Stomach (tissue), 9 donors: ENCODE measurements around the gene RRP36. TPM values are rescaled to one million over a fixed set of nuclear protein-coding genes. Genes with fewer than 3 reads are reported as not detected.

Experiments used
- DNase-seq, 2 donors: peaks; one replicate each; pipeline versions ENCODE4 v3.0.0 to v3.0.0-alpha.2; 2013 to 2019
- H3K27ac ChIP-seq, 5 donors: fragments of 200-600 bp in 4 of 5; sonication (generic) in 4 of 5; one replicate each; pipeline ENCODE4 v1.5.1; 2013 to 2019; ENCODE audit warnings: mild to moderate bottlenecking in 1 of 5, moderate library complexity in 1 of 5
- H3K27me3 ChIP-seq, 3 donors: fragments of 200-600 bp; sonication (generic); one replicate each; pipeline ENCODE4 v1.5.1; 2017 to 2019; ENCODE audit warnings: mixed run types in 1 of 3
- H3K36me3 ChIP-seq, 4 donors: fragments of 200-600 bp; sonication (generic); 1 replicate in 3 of 4; 2 replicates in 1 of 4; pipeline ENCODE4 v1.5.1; 2016 to 2019
- H3K4me1 ChIP-seq, 4 donors: fragments of 200-600 bp; sonication (generic); one replicate each; pipeline ENCODE4 v1.5.1; 2016 to 2019
- H3K4me3 ChIP-seq, 4 donors: fragments of 200-600 bp; sonication (generic) in 3 of 4; one replicate each; pipeline ENCODE4 v1.5.1; 2016 to 2019; ENCODE audit warnings: mild to moderate bottlenecking in 1 of 4
- H3K9me3 ChIP-seq, 4 donors: fragments of 200-600 bp; sonication (generic); one replicate each; pipeline ENCODE4 v1.5.1; 2016 to 2019
- EP300 ChIP-seq: sonication (generic); formaldehyde crosslinking; IDR thresholded peaks from one replicate; pipeline ENCODE4 v1.6.1; 2017; ENCODE audit warnings: antibody characterized with exemption
- POLR2A ChIP-seq, 4 donors: fragments of 450-650 bp; IDR thresholded peaks; one replicate each; pipeline ENCODE4 v1.6.1; 2016; ENCODE audit warnings: antibody characterized with exemption in 4 of 4, control low read depth in 2 of 4, mild to moderate bottlenecking in 1 of 4, moderate library complexity in 1 of 4
- POLR2AphosphoS5 ChIP-seq, 3 donors: sonication (generic); formaldehyde crosslinking; IDR thresholded peaks; one replicate each; pipeline ENCODE4 v1.6.1; 2016; ENCODE audit warnings: antibody characterized with exemption in 3 of 3
- WGBS, 5 donors: extraction: QIAGEN DNeasy Blood & Tissue Kit in 3 of 5; methylation state at CpG; one replicate each; pipeline versions ENCODE4 v1.1.5 to v1.1.7; 2013 to 2018; 5-methylcytosine and 5-hydroxymethylcytosine counted together
- intact Hi-C: fragments of 100-400 bp; cut with DNase I; formaldehyde crosslinking; loops from one replicate; pipeline ENCODE4 v1.15.1; 2023; ENCODE audit warnings: low total_unique reads
- polyA plus RNA-seq, 3 donors: library from polyadenylated mRNA; stranded (reverse); fragments of 200-250 nt; gene quantifications; one replicate each; pipeline ENCODE4 v1.2.3, GENCODE V29; 2013
- total RNA-seq, 5 donors: library from RNA; depleted of rRNA; stranded (reverse); fragments of >200 nt; gene quantifications; one replicate each; pipeline versions ENCODE4 v1.1.0 to v1.2.3, GENCODE V29; 2014 to 2016
- TF ChIP-seq, protein P1 (sequence below), 7 experiments: fragments of 450-650 bp in 4 of 7; fragments of 200-600 bp in 3 of 7; sonication (generic) in 3 of 7; IDR thresholded peaks; one replicate each; pipeline ENCODE4 v1.5.1; 2016 to 2019; ENCODE audit warnings: antibody characterized with exemption in 7 of 7, control low read depth in 2 of 7, mild to moderate bottlenecking in 1 of 7
- donor health status: healthy with polysubstance abuse.
- donor health status: Bipolar disorder and iron deficiency.
- donor health status: healthy.

RRP36 gene
- total and polyA plus RNA-seq, 8 donors: 3.5 to 61.1 (median 38.3) TPM

DNA sequence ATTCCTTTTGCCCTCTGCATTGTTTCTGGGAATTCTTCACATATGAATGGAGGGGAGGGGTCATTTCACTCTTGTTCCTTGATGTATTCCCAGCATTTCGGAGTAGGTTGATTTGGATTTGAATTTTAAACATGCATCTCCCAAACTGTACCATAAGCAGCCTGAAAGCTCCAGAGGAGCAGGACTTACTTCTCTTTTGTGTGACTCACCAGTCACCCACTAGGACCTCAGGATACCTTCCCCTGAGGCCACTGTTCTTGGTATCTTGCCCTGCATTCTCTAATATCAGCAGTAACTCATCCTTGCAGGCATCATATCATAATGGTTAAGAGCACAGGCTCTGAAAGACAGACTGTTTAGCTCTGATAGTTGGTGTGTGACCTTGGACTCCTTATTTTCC, 37.1 kb downstream of the RRP36 start:
- TF ChIP-seq POLR2AphosphoS5 (IDR thresholded peaks at IDR 0.05): no peak
- TF ChIP-seq, protein P1, sequence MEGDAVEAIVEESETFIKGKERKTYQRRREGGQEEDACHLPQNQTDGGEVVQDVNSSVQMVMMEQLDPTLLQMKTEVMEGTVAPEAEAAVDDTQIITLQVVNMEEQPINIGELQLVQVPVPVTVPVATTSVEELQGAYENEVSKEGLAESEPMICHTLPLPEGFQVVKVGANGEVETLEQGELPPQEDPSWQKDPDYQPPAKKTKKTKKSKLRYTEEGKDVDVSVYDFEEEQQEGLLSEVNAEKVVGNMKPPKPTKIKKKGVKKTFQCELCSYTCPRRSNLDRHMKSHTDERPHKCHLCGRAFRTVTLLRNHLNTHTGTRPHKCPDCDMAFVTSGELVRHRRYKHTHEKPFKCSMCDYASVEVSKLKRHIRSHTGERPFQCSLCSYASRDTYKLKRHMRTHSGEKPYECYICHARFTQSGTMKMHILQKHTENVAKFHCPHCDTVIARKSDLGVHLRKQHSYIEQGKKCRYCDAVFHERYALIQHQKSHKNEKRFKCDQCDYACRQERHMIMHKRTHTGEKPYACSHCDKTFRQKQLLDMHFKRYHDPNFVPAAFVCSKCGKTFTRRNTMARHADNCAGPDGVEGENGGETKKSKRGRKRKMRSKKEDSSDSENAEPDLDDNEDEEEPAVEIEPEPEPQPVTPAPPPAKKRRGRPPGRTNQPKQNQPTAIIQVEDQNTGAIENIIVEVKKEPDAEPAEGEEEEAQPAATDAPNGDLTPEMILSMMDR (IDR thresholded peaks at IDR 0.05): no peak
- TF ChIP-seq POLR2A (IDR thresholded peaks at IDR 0.05): no peak
- no peak for TF ChIP-seq EP300
- H3K36me3 ChIP-seq: peaks cover 8 to 43% (median 42%) of the 10 kb centered on the region in 4 donors
- peak overlapping the region in 3 of 5 donors; percentile 93 to 94 (median 93) for H3K27ac ChIP-seq
- no peak for DNase-seq
- H3K9me3 ChIP-seq: no peaks in the 10 kb centered on the region
- intact Hi-C loops: no loop called here
- peak overlapping the region; percentile 76 to 97 (median 90) for H3K4me3 ChIP-seq
- H3K4me1 ChIP-seq: peaks cover 32 to 56% (median 51%) of the 10 kb centered on the region in 4 donors
- WGBS, 5 donors: 62 to 88% (median 71%) methylated on average over 1 of the region's 1 CpG
- no peaks in the 10 kb centered on the region for H3K27me3 ChIP-seq

DNA sequence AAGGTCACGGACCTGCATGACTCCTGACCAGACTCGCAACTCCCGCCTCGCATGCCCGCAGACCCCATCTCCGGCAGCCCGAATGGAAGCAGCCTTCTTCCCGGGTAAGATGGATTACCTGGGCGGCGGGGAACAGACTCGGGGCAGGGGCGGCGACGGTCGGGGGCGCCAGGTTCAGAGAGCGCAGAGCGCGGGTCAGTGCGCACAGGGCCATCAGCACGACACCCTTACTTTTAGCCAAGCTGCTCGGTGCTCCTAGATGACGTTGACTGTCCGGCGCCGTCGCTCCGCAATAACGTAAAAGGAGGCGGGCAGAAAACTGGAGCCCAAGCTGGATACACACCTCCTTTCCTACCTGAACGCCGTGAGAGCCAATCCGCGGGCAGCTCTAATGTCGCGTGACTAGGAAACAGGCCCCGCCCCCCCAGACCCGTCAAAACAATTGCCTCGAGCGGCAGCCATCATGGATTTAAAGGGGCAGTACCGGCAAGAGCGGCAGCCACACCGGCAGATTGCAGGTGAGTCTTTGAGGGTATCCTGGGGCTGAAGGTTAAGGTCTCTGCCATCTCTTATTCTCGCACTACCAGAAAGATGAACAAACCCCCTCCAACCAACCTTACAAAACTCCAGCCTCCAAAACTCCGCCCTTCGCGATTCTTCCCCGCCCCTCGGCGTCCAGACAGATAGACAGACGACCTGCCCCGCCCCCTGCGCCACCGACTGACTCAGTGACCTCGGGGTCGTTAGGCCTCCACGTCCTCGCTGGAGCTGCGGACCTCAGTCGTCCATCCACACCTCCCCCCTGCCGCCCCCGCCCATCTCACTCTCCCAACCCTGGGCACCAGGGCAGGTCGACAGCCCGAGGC, 38.0 kb downstream of the RRP36 start, which contains the start of the genes KLC4 and MRPL2:
Gene KLC4 (plus strand): TSS at position 464 of the 866 bp plus-strand sequence. CDS start 1,705 bp downstream, outside the sequence.
Gene MRPL2 (minus strand): TSS at position 267 of the 866 bp plus-strand sequence. CDS start 53 bp downstream, at position 214.
- Histone ChIP-seq H3K27me3 (no peaks in the 10 kb centered on the region), H3K4me1 (peaks cover 28 to 51% (median 46%) of the 10 kb centered on the region in 4 donors), H3K27ac (peak within 1 kb of the TSS; percentile 90 to 94 (median 93)), H3K9me3 (no peaks in the 10 kb centered on the region), H3K4me3 (peak within 1 kb of the TSS; percentile 76 to 97 (median 90)), H3K36me3 (peaks cover 8 to 52% (median 50%) of the 10 kb centered on the region in 4 donors)
- peak; percentile 98 to 99 for DNase-seq
- intact Hi-C loops: no loop called here
- peak; percentile 75 to 96 (median 93) for TF ChIP-seq POLR2AphosphoS5 (IDR thresholded peaks at IDR 0.05)
- no peak for TF ChIP-seq EP300
- peak in 2 of 4 donors; percentile 36 to 79 for TF ChIP-seq POLR2A (IDR thresholded peaks at IDR 0.05)
- WGBS, 5 donors: 0 to 1% (median 0%) methylated on average over 36 to 64 of the region's 64 CpGs

DNA sequence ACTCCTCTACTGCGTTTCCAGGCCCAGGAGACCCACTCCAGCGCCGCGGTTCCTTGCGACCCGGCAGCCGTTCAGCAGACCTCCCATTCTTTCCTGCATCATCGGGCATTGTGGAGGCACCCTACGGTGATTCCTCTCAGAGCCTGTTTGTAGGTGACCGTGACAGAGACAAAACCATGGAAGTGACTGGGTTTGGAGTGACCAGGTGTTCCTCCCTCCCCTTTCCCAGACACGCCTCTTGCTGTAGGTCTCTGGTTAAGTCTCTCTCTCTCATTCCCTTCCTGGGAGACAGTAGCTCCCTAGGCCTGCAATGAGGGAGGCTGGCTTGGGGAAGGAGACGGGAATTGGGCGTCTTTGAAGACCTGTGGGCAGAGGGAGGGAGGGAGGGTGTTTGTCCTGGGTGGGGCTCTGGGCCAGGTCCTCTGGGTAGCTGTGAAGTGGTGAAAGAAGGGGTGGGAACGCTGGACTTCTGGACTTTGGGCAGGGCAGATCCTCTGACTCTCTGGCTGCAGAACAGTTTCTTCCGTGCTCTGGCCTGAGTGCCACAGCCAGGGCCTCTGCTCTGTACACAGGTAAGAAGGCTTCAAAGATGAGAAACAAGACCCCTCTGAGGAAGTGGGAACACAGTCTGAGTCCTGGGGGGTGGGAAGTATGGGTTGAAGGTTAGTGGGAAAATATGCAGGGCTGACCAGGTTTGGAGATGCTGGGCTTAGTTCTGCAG, 38.8 kb downstream of the RRP36 start:
- Histone ChIP-seq H3K36me3 (peaks cover 11 to 54% (median 53%) of the 10 kb centered on the region in 4 donors), H3K4me3 (peak overlapping the region; percentile 76 to 97 (median 90)), H3K9me3 (no peaks in the 10 kb centered on the region), H3K4me1 (peaks cover 26 to 47% (median 43%) of the 10 kb centered on the region in 4 donors), H3K27me3 (no peaks in the 10 kb centered on the region), H3K27ac (peak overlapping the region; percentile 90 to 94 (median 93))
- no peak for TF ChIP-seq POLR2A (IDR thresholded peaks at IDR 0.05)
- peak in 2 of 3 donors; percentile 5 to 52 for TF ChIP-seq POLR2AphosphoS5 (IDR thresholded peaks at IDR 0.05)
- WGBS, 5 donors: 3 to 9% (median 6%) methylated on average over 15 of the region's 15 CpGs
- peak; percentile 78 to 79 for DNase-seq
- intact Hi-C loops: no loop called here

DNA sequence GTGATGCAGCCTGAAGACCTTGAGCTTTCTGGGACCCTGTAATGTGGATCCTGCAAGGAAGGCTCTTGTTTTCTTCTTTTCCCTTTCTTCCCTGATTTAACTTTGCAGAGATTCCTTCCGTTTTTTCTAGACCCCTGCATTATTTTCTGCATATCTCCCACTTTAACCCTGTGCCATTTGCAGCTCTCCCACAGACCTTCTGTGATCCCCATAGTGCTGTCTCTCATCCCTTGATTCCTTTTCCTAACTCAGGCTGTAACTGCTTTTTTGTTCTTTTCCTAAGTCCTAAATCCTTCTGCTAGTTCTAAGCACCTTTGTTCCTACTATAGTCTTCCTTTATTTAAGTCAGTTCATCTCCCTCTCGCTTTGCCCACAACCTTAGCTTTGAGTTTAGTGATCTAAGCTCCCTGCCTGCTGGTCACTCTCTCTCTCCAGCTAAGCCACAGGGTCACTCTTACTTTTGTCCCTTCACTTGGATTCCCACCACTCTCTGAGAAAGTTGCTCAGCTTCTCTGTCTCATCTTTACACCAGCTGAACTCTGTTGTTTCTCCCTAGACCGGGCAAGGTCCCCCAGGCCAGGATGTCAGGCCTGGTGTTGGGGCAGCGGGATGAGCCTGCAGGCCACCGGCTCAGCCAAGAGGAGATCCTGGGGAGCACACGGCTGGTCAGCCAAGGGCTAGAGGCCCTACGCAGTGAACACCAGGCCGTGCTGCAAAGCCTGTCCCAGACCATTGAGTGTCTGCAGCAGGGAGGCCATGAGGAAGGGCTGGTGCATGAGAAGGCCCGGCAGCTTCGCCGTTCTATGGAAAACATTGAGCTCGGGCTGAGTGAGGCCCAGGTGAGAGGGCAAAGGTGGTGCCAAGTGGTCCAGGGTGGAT, 39.6 kb downstream of the RRP36 start:
- DNase-seq: no peak
- peaks cover 10 to 54% (median 53%) of the 10 kb centered on the region in 4 donors for H3K36me3 ChIP-seq
- H3K4me3 ChIP-seq: peak overlapping the region; percentile 76 to 97 (median 90)

More for the DNA sequence above, 39.6 kb downstream of the RRP36 start:
- Histone ChIP-seq H3K4me1 (peaks cover 26 to 47% (median 43%) of the 10 kb centered on the region in 4 donors), H3K27ac (peak overlapping the region; percentile 90 to 94 (median 93)), H3K9me3 (no peaks in the 10 kb centered on the region), H3K27me3 (no peaks in the 10 kb centered on the region)
- intact Hi-C loops: no loop called here
- WGBS, 5 donors: 51 to 77% (median 53%) methylated on average over 10 to 12 of the region's 12 CpGs
- TF ChIP-seq, protein P1 (IDR thresholded peaks at IDR 0.05): no peak
- TF ChIP-seq EP300 (no peak), POLR2AphosphoS5 (IDR thresholded peaks at IDR 0.05) (no peak), POLR2A (IDR thresholded peaks at IDR 0.05) (no peak)
